K562 (cell line): ENCODE data around the gene ATP8B4. TPM values are rescaled to one million over a fixed set of nuclear protein-coding genes. Genes with fewer than 3 reads are reported as not detected.

Experiments used
- ATAC-seq: fragments of 200-7000 bp; cut with Tn5 transposase; 3 replicates; pipeline ENCODE4 v1.9.1; 2020; ENCODE audit warnings: moderate library complexity
- BruUV-seq: library from RNA; stranded (reverse); fragments of 400-500 nt; replicated peaks from 2 replicates; lab custom pipeline; 2021; lab: Mats Ljungman, UMichigan
- CTCF ChIA-PET: fragments of 300-600 bp; formaldehyde crosslinking; extraction: SDS; loops from one replicate; lab custom pipeline; 2021; ENCODE audit warnings: low intra/inter-chr PET ratio; lab: Yijun Ruan, JAX
- POLR2A ChIA-PET: fragments of 300-600, 350-650 bp; sonication (Branson Sonifier 250); formaldehyde crosslinking; extraction: SDS; loops from one replicate; lab custom pipeline; 2021; ENCODE audit warnings: antibody characterized with exemption, inconsistent platforms; lab: Yijun Ruan, JAX
- DNase-seq, 4 experiments: peaks; one replicate each; pipeline versions ENCODE4 v3.0.0 to v3.0.0-alpha.2; 2011 to 2018; ENCODE audit warnings: low spot score in 3 of 4, mixed read lengths in 3 of 4; ENCODE audit errors: extremely low read depth in 1 of 4
- FAIRE-seq: peaks from 2 replicates; lab custom pipeline; 2011; peaks lifted over from hg19 to GRCh38; lab: Jason Lieb, UNC
- H2AFZ ChIP-seq: 2 replicates; pipeline ENCODE4 v1.6.0; 2011; ENCODE audit warnings: low read depth, low read length, control low read depth, inconsistent platforms
- H3K27ac ChIP-seq: fragments of 200-600 bp; 3 replicates; pipeline ENCODE4 v1.8.0; 2011; ENCODE audit warnings: low read depth, mild to moderate bottlenecking, control low read depth, inconsistent platforms, low read length, moderate library complexity, mixed read lengths; ENCODE audit errors: extremely low read depth
- H3K27me3 ChIP-seq, 2 experiments: fragments of 300-600 bp in 1 of 2; 2 replicates in 1 of 2; 3 replicates in 1 of 2; pipeline versions ENCODE4 v1.6.0 to v1.8.0; 2011; ENCODE audit warnings: inconsistent platforms in 2 of 2, low read length in 2 of 2, mild to moderate bottlenecking in 1 of 2, mixed read lengths in 1 of 2, moderate library complexity in 1 of 2; ENCODE audit not compliant: control insufficient read depth in 2 of 2, insufficient read depth in 2 of 2
- H3K36me3 ChIP-seq: fragments of 300-600 bp; 3 replicates; pipeline ENCODE4 v1.8.0; 2011; ENCODE audit warnings: mild to moderate bottlenecking, low read length, inconsistent platforms; ENCODE audit not compliant: control insufficient read depth, insufficient read depth
- H3K4me1 ChIP-seq, 2 experiments: fragments of 200-600 bp in 1 of 2; replicated peaks in 1 of 2; 2 replicates in 1 of 2; 3 replicates in 1 of 2; pipeline versions ENCODE4 v1.5.1 to v1.8.0; 2011; ENCODE audit warnings: inconsistent platforms in 2 of 2, low read length in 2 of 2, mild to moderate bottlenecking in 1 of 2, mixed read lengths in 1 of 2, moderate library complexity in 1 of 2; ENCODE audit not compliant: control insufficient read depth in 2 of 2, insufficient read depth in 2 of 2
- H3K4me2 ChIP-seq: 2 replicates; pipeline ENCODE4 v1.6.1; 2011; ENCODE audit warnings: low read length, control low read depth, inconsistent platforms, mixed read lengths; ENCODE audit not compliant: insufficient read depth
- H3K4me3 ChIP-seq: fragments of 200-600 bp; sonication (generic), shearing (Covaris generic); 2 replicates; pipeline ENCODE4 v1.5.1; 2016; ENCODE audit warnings: control low read depth, inconsistent platforms
- H3K79me2 ChIP-seq: fragments of 200-600 bp; 3 replicates; pipeline ENCODE4 v1.8.0; 2011; ENCODE audit warnings: low read length, inconsistent platforms; ENCODE audit not compliant: control insufficient read depth, insufficient read depth
- H3K9ac ChIP-seq, 2 experiments: 2 replicates each; pipeline versions ENCODE4 v1.6.0 to v1.6.1; 2011; ENCODE audit warnings: low read depth in 2 of 2, low read length in 2 of 2, control low read depth in 1 of 2, inconsistent platforms in 1 of 2, mild to moderate bottlenecking in 1 of 2, mixed read lengths in 1 of 2; ENCODE audit not compliant: insufficient read depth in 1 of 2
- H3K9me1 ChIP-seq: one replicate; pipeline ENCODE4 v1.6.0; 2011; ENCODE audit warnings: inconsistent platforms, mild to moderate bottlenecking, low read length, moderate library complexity; ENCODE audit not compliant: control insufficient read depth, insufficient read depth
- H3K9me3 ChIP-seq: replicated peaks from 2 replicates; pipeline ENCODE4 v1.5.1; 2011; ENCODE audit warnings: low read depth, low read length, inconsistent platforms; ENCODE audit not compliant: control insufficient read depth, insufficient read depth
- H4K20me1 ChIP-seq: replicated peaks from 2 replicates; pipeline ENCODE4 v1.6.1; 2011; ENCODE audit warnings: low read length, inconsistent platforms, mixed read lengths; ENCODE audit not compliant: control insufficient read depth, insufficient read depth
- JUND ChIP-seq, 2 experiments: IDR thresholded peaks; 2 replicates in 1 of 2; 3 replicates in 1 of 2; pipeline ENCODE4 v1.6.1; 2011; ENCODE audit warnings: borderline replicate concordance in 2 of 2, low read depth in 2 of 2, low read length in 2 of 2, improper control_type of control experiment in 1 of 2, missing biosample characterization in 1 of 2, missing genetic modification characterization in 1 of 2, missing genetic modification reagents in 1 of 2
- WGBS: fragments of 100-300 bp; shearing (Covaris generic); methylation state at CpG from one replicate; pipeline ENCODE4 v1.1.6; 2016; ENCODE audit warnings: low coverage, mixed read lengths; ENCODE audit not compliant: insufficient coverage; ENCODE audit errors: missing lambda C conversion rate; 5-methylcytosine and 5-hydroxymethylcytosine counted together
- in situ Hi-C: fragments of 300-500 bp; cut with MboI; formaldehyde crosslinking; loops from 4 replicates; pipeline ENCODE4 v1.15.0; 2018; ENCODE audit warnings: inconsistent platforms, mixed read lengths
- intact Hi-C: fragments of 100-400 bp; cut with micrococcal nuclease; formaldehyde crosslinking; loops from 2 replicates; pipeline ENCODE4 v1.14.2; 2022
- polyA plus RNA-seq, 8 experiments: library from polyadenylated mRNA; depleted of rRNA in 4 of 8; stranded (reverse) in 5 of 8; unstranded in 3 of 8; fragments of >200 nt; fragmentation: Nextera tagmentation in 2 of 8; fragmentation: Illumina TruSeq in 1 of 8; extraction: Ambion mirVana in 2 of 8; extraction: Trizol in 1 of 8; gene quantifications; 2 replicates each; pipeline versions ENCODE4 v1.2.1 to v1.2.3, GENCODE V29; 2011 to 2014; ENCODE audit warnings: inconsistent platforms in 1 of 8, missing spikeins in 1 of 8
- total RNA-seq, 7 experiments: library from RNA; depleted of rRNA in 6 of 7; stranded (reverse); fragments of >200 nt in 6 of 7; fragmentation: Illumina TruSeq in 2 of 7; extraction: Trizol in 2 of 7; gene quantifications; 2 replicates each; pipeline versions ENCODE4 v1.2.1 to v1.2.3, GENCODE V29; 2011 to 2021; ENCODE audit warnings: low replicate concordance in 1 of 7
- TF ChIP-seq, protein P1 (sequence below), 3 experiments: IDR thresholded peaks in 2 of 3; conservative IDR thresholded peaks in 1 of 3; 2 replicates each; pipeline ENCODE4 v1.5.1; 2011 to 2012; ENCODE audit warnings: low read length in 3 of 3, mild to moderate bottlenecking in 3 of 3, control low read depth in 2 of 3, improper control_type of control experiment in 1 of 3, inconsistent platforms in 1 of 3, low read depth in 1 of 3, mixed read lengths in 1 of 3, moderate library complexity in 1 of 3; ENCODE audit not compliant: insufficient read depth in 2 of 3

Gene ATP8B4
- total and polyA plus RNA-seq, 9 of the 15 experiments (the other 6 are each of a cell fraction or from before 2014, with no cell fraction given): 0.14 to 2.5 (median 0.44) TPM

DNA sequence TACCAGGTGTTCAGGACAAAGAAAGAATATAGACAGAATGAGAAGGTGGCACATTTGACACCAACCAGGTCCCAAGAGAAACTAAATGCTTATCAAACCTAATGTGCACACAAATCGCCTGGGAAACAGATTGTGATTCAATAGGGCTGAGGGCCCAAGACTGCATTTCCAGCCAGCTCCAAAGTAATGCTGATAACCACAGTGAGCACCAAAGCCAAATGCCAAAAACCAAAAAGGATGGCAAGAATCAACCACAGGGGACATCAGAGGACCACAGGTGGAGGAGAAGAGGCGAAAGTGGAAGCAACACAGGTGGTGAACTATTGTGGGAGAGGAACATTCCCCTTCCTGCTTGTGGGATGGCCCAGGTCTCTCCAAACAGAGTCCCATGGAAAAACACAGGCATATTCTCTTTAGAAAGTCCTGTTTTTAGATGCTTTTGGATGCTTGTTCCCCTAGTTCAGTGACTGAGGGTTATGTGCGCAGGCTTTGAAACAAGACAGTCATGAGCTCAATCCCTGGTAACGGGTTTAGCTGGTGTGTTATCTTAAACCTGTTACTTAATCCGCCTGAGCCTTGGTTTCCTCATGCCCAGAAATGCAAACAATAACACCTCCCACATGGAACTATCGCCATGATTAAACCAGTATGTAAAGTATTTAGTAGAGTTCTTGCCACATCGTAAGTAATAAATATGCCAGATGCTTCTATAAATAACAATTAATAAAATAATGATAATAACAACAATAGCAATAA lies 241.7 kb downstream of the ATP8B4 start:
- Histone ChIP-seq H4K20me1 (no peaks in the 10 kb centered on the region), H3K4me2 (no peak overlapping the region), H3K27ac (no peak overlapping the region), H3K9ac (no peak overlapping the region), H2AFZ (no peak overlapping the region), H3K36me3 (no peaks in the 10 kb centered on the region), H3K79me2 (no peaks in the 10 kb centered on the region), H3K9me3 (no peaks in the 10 kb centered on the region), H3K4me3 (no peak overlapping the region), H3K9me1 (no peaks in the 10 kb centered on the region), H3K27me3 (no peaks in the 10 kb centered on the region)
- in situ Hi-C loops: loop anchor here (25.0 kb wide), 1 partner anchor 435 kb away; no protein-coding TSS in a partner anchor
- WGBS: 10% methylated on average over 7 of the region's 7 CpGs
- FAIRE-seq (no peak), DNase-seq (no peak), ATAC-seq (no peak)
- intact Hi-C loops: loop anchor here (2.0 to 10.0 kb wide), 3 partner anchors 126 to 268 kb away; no protein-coding TSS in a partner anchor
- POLR2A ChIA-PET: interaction anchor here (0.7 kb wide), 1 partner anchor 13 kb away, joined by 3 read pairs; no protein-coding TSS in a partner anchor
- CTCF ChIA-PET: interaction anchor here (2.3 kb wide), 1 partner anchor 268 kb away, joined by 13 read pairs; no protein-coding TSS in a partner anchor
- TF ChIP-seq JUND (IDR thresholded peaks at IDR 0.05; ENCODE audit: borderline replicate concordance, low read depth, low read length) (no peak), JUND (tag; IDR thresholded peaks at IDR 0.05; ENCODE audit: borderline replicate concordance, low read depth, low read length) (no peak)
- TF ChIP-seq, protein P1, sequence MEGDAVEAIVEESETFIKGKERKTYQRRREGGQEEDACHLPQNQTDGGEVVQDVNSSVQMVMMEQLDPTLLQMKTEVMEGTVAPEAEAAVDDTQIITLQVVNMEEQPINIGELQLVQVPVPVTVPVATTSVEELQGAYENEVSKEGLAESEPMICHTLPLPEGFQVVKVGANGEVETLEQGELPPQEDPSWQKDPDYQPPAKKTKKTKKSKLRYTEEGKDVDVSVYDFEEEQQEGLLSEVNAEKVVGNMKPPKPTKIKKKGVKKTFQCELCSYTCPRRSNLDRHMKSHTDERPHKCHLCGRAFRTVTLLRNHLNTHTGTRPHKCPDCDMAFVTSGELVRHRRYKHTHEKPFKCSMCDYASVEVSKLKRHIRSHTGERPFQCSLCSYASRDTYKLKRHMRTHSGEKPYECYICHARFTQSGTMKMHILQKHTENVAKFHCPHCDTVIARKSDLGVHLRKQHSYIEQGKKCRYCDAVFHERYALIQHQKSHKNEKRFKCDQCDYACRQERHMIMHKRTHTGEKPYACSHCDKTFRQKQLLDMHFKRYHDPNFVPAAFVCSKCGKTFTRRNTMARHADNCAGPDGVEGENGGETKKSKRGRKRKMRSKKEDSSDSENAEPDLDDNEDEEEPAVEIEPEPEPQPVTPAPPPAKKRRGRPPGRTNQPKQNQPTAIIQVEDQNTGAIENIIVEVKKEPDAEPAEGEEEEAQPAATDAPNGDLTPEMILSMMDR (IDR thresholded peaks at IDR 0.05 in 2 of 3, conservative IDR thresholded peaks at IDR 0.05 in 1 of 3; ENCODE audit: insufficient read depth in 2 of 3, low read depth in 1 of 3, low read length in 3 of 3): 0 out of 6 replicates have a peak, but pooled peaks of 1 of the 3 experiments have one; percentile 10
- TF ChIP-seq, all 486 proteins: peak for 1
- no peaks in the 10 kb centered on the region for H3K4me1 ChIP-seq
- BruUV-seq: no TSS peak
